HEK293 (cell line): ENCODE results near the gene GABRR1.

Source experiments
- CTCF ChIP-seq: fragments of 450-650 bp; formaldehyde crosslinking; IDR thresholded peaks from 2 replicates; pipeline ENCODE4 v1.5.1; 2016; ENCODE audit warnings: missing biosample characterization, missing genetic modification characterization
- YY1 ChIP-seq: fragments of 450-650 bp; formaldehyde crosslinking; IDR thresholded peaks from 2 replicates; pipeline ENCODE4 v1.5.1; 2018; ENCODE audit warnings: missing biosample characterization, missing genetic modification characterization
- ZNF175 ChIP-seq: fragments of 450-650 bp; formaldehyde crosslinking; IDR thresholded peaks from 2 replicates; pipeline ENCODE4 v1.5.1; 2016; ENCODE audit warnings: missing biosample characterization, missing genetic modification characterization

- TF ChIP-seq ZNF175 (tag by site-specific recombination) (no peak), YY1 (tag by site-specific recombination) (no peak), CTCF (tag by site-specific recombination) (no peak)
Measured at GRCh38 chr6:89134723-89135122, 82.4 kb downstream of the GABRR1 start.
